ENCODE results near the gene CSMD2.

DNA sequence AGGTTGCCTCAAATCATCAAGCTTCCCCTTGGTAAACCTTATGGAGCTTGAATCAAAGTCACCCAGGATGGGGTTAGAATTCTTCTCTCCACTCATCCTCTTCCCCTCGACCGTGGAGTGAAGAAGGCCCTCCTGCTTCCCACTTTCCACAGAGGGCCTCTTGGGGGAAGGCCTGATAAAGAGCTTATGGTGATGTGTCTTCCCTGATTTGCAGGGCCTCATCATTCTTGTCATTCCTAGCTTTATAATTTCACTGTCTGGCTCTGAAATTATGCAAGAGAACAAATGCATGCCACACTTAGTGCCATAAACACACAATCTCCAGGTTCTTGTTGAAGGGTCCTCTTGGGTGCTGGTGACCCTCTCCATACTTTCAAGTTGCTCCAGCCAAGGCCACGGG lies 199.9 kb downstream of the CSMD2 start:
- TF ChIP-seq YY1 (IDR thresholded peaks at IDR 0.05; ENCODE audit: low read depth) (no peak), TAF1 (IDR thresholded peaks at IDR 0.05; ENCODE audit: low read depth) (no peak), RAD21 (IDR thresholded peaks at IDR 0.05; ENCODE audit: low read depth) (no peak), EP300 (IDR thresholded peaks at IDR 0.05; ENCODE audit: borderline replicate concordance) (no peak), CEBPB (IDR thresholded peaks at IDR 0.05) (no peak)
- TF ChIP-seq, protein P1, sequence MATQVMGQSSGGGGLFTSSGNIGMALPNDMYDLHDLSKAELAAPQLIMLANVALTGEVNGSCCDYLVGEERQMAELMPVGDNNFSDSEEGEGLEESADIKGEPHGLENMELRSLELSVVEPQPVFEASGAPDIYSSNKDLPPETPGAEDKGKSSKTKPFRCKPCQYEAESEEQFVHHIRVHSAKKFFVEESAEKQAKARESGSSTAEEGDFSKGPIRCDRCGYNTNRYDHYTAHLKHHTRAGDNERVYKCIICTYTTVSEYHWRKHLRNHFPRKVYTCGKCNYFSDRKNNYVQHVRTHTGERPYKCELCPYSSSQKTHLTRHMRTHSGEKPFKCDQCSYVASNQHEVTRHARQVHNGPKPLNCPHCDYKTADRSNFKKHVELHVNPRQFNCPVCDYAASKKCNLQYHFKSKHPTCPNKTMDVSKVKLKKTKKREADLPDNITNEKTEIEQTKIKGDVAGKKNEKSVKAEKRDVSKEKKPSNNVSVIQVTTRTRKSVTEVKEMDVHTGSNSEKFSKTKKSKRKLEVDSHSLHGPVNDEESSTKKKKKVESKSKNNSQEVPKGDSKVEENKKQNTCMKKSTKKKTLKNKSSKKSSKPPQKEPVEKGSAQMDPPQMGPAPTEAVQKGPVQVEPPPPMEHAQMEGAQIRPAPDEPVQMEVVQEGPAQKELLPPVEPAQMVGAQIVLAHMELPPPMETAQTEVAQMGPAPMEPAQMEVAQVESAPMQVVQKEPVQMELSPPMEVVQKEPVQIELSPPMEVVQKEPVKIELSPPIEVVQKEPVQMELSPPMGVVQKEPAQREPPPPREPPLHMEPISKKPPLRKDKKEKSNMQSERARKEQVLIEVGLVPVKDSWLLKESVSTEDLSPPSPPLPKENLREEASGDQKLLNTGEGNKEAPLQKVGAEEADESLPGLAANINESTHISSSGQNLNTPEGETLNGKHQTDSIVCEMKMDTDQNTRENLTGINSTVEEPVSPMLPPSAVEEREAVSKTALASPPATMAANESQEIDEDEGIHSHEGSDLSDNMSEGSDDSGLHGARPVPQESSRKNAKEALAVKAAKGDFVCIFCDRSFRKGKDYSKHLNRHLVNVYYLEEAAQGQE (IDR thresholded peaks at IDR 0.05; ENCODE audit: low read depth): no peak
- TF ChIP-seq, protein P2, sequence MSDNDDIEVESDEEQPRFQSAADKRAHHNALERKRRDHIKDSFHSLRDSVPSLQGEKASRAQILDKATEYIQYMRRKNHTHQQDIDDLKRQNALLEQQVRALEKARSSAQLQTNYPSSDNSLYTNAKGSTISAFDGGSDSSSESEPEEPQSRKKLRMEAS (IDR thresholded peaks at IDR 0.05): no peak
